WTC11 (cell line): ENCODE measurements around the gene MARS1. TPM values are rescaled to one million over a fixed set of nuclear protein-coding genes. Genes with fewer than 3 reads are reported as not detected.

Source experiments
- ATAC-seq: fragments of 200-7000 bp; cut with Tn5 transposase; 2 replicates; pipeline ENCODE4 v1.10.0; 2021; ENCODE audit warnings: mild to moderate bottlenecking, moderate library complexity
- CTCF ChIA-PET: fragments of 300-600 bp; sonication (Branson Sonifier 250); formaldehyde crosslinking; loops from one replicate; lab custom pipeline; 2021; ENCODE audit warnings: antibody characterized with exemption; lab: Charles Lee
- POLR2A ChIA-PET: fragments of 350-600 bp; sonication (Branson Sonifier 250); formaldehyde crosslinking; loops from one replicate; lab custom pipeline; 2021; ENCODE audit warnings: antibody characterized with exemption; lab: Charles Lee
- DNase-seq: peaks from one replicate; pipeline ENCODE4 v3.0.0; 2021; ENCODE audit warnings: low spot score
- H3K27ac Mint-ChIP-seq: 2 replicates; pipeline ENCODE4 v1.8.0; 2021; ENCODE audit warnings: mixed read lengths
- H3K27me3 Mint-ChIP-seq: 2 replicates; pipeline ENCODE4 v1.8.0; 2021; ENCODE audit warnings: low read depth, mild to moderate bottlenecking, moderate library complexity, mixed read lengths
- H3K36me3 Mint-ChIP-seq: 2 replicates; pipeline ENCODE4 v1.8.0; 2021; ENCODE audit warnings: mixed read lengths
- H3K4me1 Mint-ChIP-seq: 2 replicates; pipeline ENCODE4 v1.8.0; 2022; ENCODE audit warnings: mixed read lengths
- H3K4me3 Mint-ChIP-seq: 2 replicates; pipeline ENCODE4 v1.8.0; 2021; ENCODE audit warnings: mild to moderate bottlenecking, moderate library complexity, mixed read lengths
- H3K9me3 Mint-ChIP-seq: 2 replicates; pipeline ENCODE4 v1.8.0; 2021; ENCODE audit warnings: mixed read lengths
- ESRRA ChIP-seq: sonication (generic); formaldehyde crosslinking; IDR thresholded peaks from 2 replicates; pipeline ENCODE4 v1.8.1; 2022; ENCODE audit warnings: mild to moderate bottlenecking, missing genetic modification reagents, borderline replicate concordance
- FOXP1 ChIP-seq: sonication (generic); formaldehyde crosslinking; IDR thresholded peaks from 2 replicates; pipeline ENCODE4 v1.8.0; 2022; ENCODE audit warnings: missing genetic modification reagents, mild to moderate bottlenecking, moderate library complexity, borderline replicate concordance
- GRHL2 ChIP-seq: fragments of 250-450 bp; sonication (Bioruptor Pico); IDR thresholded peaks from 2 replicates; pipeline ENCODE4 v1.8.0; 2022; ENCODE audit warnings: mild to moderate bottlenecking, moderate library complexity; ENCODE audit not compliant: insufficient replicate concordance, severe bottlenecking
- JAZF1 ChIP-seq: fragments of 250-450 bp; sonication (Bioruptor Pico); IDR thresholded peaks from 2 replicates; pipeline ENCODE4 v1.9.0; 2021; ENCODE audit warnings: moderate library complexity, mild to moderate bottlenecking, inconsistent platforms
- JUN ChIP-seq: sonication (generic); formaldehyde crosslinking; IDR thresholded peaks from 2 replicates; pipeline ENCODE4 v1.8.0; 2023; ENCODE audit warnings: mild to moderate bottlenecking, missing genetic modification reagents
- NR1H2 ChIP-seq: sonication (generic); formaldehyde crosslinking; IDR thresholded peaks from 2 replicates; pipeline ENCODE4 v1.9.0; 2021; ENCODE audit warnings: mild to moderate bottlenecking, moderate library complexity, missing genetic modification reagents
- PRRX2 ChIP-seq: fragments of 250-450 bp; sonication (Bioruptor Pico); IDR thresholded peaks from 2 replicates; pipeline ENCODE4 v1.8.0; 2021; ENCODE audit warnings: mild to moderate bottlenecking
- SOX15 ChIP-seq: fragments of 250-450 bp; sonication (Bioruptor Pico); IDR thresholded peaks from 2 replicates; pipeline ENCODE4 v1.9.0; 2021; ENCODE audit warnings: mild to moderate bottlenecking
- TP53 ChIP-seq: sonication (generic); formaldehyde crosslinking; IDR thresholded peaks from 2 replicates; pipeline ENCODE4 v1.8.1; 2023; ENCODE audit warnings: mild to moderate bottlenecking, missing genetic modification reagents
- ZBTB43 ChIP-seq: sonication (generic); formaldehyde crosslinking; IDR thresholded peaks from 2 replicates; pipeline ENCODE4 v1.8.1; 2023; ENCODE audit warnings: mild to moderate bottlenecking, missing genetic modification reagents
- ZNF138 ChIP-seq: sonication (generic); formaldehyde crosslinking; conservative IDR thresholded peaks from 2 replicates; pipeline ENCODE4 v1.8.1; 2022; ENCODE audit warnings: mild to moderate bottlenecking, moderate library complexity, missing genetic modification reagents
- ZNF263 ChIP-seq: sonication (generic); formaldehyde crosslinking; IDR thresholded peaks from 2 replicates; pipeline ENCODE4 v1.8.1; 2022; ENCODE audit warnings: low read depth, mild to moderate bottlenecking, moderate library complexity, missing genetic modification reagents
- ZNF281 ChIP-seq: sonication (generic); formaldehyde crosslinking; IDR thresholded peaks from 2 replicates; pipeline ENCODE4 v1.8.0; 2023; ENCODE audit warnings: mild to moderate bottlenecking, missing genetic modification reagents
- ZNF317 ChIP-seq: sonication (generic); formaldehyde crosslinking; IDR thresholded peaks from 2 replicates; pipeline ENCODE4 v1.8.1; 2023; ENCODE audit warnings: low read depth, mild to moderate bottlenecking, moderate library complexity, missing genetic modification reagents, borderline replicate concordance
- ZNF416 ChIP-seq: fragments of 250-450 bp; sonication (Bioruptor Pico); IDR thresholded peaks from 2 replicates; pipeline ENCODE4 v1.9.0; 2021; ENCODE audit warnings: mild to moderate bottlenecking, inconsistent platforms
- ZNF423 ChIP-seq: fragments of 250-450 bp; sonication (Bioruptor Pico); IDR thresholded peaks from 2 replicates; pipeline ENCODE4 v2.1.2; 2022; ENCODE audit warnings: mild to moderate bottlenecking, moderate library complexity
- ZNF532 ChIP-seq: fragments of 250-450 bp; sonication (Bioruptor Pico); IDR thresholded peaks from 2 replicates; pipeline ENCODE4 v1.9.0; 2021; ENCODE audit warnings: mild to moderate bottlenecking, borderline replicate concordance
- total RNA-seq: library from RNA; stranded (reverse); gene quantifications from 3 replicates; pipeline ENCODE4 v1.2.3, GENCODE V29; 2021
- TF ChIP-seq, protein P1 (sequence below): fragments of 250-450 bp; sonication (Bioruptor Pico); conservative IDR thresholded peaks from 2 replicates; pipeline ENCODE4 v1.9.0; 2021; ENCODE audit warnings: mild to moderate bottlenecking
- TF ChIP-seq, protein P2 (sequence below): sonication (generic); formaldehyde crosslinking; IDR thresholded peaks from 2 replicates; pipeline ENCODE4 v1.8.0; 2023; ENCODE audit warnings: missing genetic modification reagents

Gene MARS1
- total RNA-seq, 1 experiment from 2014 or later: 367 TPM

GRCh38 chr12:57514720-57515407 is 27.0 kb downstream of the MARS1 start:
- ATAC-seq (no peak), DNase-seq (no peak)
- Mint-ChIP-seq H3K4me1 (peaks cover 14% of the 10 kb centered on the region), H3K27ac (no peak overlapping the region), H3K4me3 (no peak overlapping the region), H3K27me3 (no peaks in the 10 kb centered on the region), H3K9me3 (no peaks in the 10 kb centered on the region), H3K36me3 (peaks cover 78% of the 10 kb centered on the region)
- POLR2A ChIA-PET: interaction anchor here (0.6 to 1.2 kb wide), 3 partner anchors 9 to 56 kb away, joined by 3 read pairs; partner anchors contain the start of gene GLI1
- CTCF ChIA-PET: interaction anchor here (1.1 kb wide), 1 partner anchor 68 kb away, joined by 4 read pairs; no protein-coding TSS in a partner anchor
- TF ChIP-seq, protein P1, sequence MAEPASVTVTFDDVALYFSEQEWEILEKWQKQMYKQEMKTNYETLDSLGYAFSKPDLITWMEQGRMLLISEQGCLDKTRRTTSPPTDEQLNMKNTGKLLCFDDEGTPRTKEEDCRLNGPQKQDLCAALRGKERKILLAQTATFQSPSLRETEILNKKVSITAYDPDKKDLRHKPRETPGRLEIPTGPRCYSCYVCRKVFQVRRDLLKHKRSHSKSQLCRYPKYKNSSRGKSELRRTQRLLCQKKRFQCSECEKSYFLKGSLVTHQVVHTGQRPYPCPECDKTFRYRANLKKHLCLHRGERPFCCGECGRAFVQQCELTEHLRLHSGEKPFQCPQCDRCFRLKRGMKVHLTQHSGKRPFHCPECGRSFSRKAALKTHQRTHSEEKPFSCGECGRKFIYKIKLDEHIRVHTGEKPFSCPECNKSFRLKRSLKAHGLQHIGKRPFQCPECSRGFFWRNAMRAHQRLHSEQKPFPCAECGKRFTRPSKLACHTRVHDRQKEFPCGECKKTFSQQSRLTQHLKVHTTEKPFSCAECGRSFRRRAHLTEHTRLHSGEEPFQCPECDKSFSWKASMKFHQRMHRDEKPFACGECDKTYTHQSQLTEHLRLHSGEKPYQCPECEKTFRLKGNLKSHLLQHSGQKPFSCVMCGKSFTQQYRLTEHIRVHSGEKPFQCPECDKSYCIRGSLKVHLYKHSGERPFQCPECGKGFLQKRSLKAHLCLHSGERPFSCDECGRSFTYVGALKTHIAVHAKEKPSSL (CRISPR knock-in tag): no peak
- no peak for TF ChIP-seq ZNF263 (CRISPR knock-in tag)
- no peak for TF ChIP-seq ZBTB43 (CRISPR knock-in tag)
- TF ChIP-seq ZNF416: no peak
- no peak for TF ChIP-seq ZNF423
- no peak for TF ChIP-seq ESRRA (CRISPR knock-in tag)
- TF ChIP-seq, protein P2, sequence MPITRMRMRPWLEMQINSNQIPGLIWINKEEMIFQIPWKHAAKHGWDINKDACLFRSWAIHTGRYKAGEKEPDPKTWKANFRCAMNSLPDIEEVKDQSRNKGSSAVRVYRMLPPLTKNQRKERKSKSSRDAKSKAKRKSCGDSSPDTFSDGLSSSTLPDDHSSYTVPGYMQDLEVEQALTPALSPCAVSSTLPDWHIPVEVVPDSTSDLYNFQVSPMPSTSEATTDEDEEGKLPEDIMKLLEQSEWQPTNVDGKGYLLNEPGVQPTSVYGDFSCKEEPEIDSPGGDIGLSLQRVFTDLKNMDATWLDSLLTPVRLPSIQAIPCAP (CRISPR knock-in tag): no peak
- TF ChIP-seq PRRX2 (CRISPR knock-in tag): no peak
- TF ChIP-seq ZNF317 (CRISPR knock-in tag): no peak
- TF ChIP-seq ZNF138 (CRISPR knock-in tag): no peak
- TF ChIP-seq SOX15 (CRISPR knock-in tag): no peak
- TF ChIP-seq ZNF532 (CRISPR knock-in tag): no peak
- no peak for TF ChIP-seq GRHL2 (CRISPR knock-in tag)
- no peak for TF ChIP-seq JAZF1 (CRISPR knock-in tag)

GRCh38 chr12:57515408-57515933 is 27.6 kb downstream of the MARS1 start:
- H3K27ac Mint-ChIP-seq: no peak overlapping the region
- ChIA-PET POLR2A (interaction anchor here (0.5 to 1.2 kb wide), 3 partner anchors 10 to 57 kb away, joined by 3 to 4 read pairs (median 3); partner anchors contain the start of gene GLI1), CTCF (interaction anchor here (1.1 kb wide), 1 partner anchor 68 kb away, joined by 4 read pairs; no protein-coding TSS in a partner anchor)
- no peak for TF ChIP-seq NR1H2
- TF ChIP-seq TP53 (CRISPR knock-in tag): no peak
- TF ChIP-seq JUN (CRISPR knock-in tag): no peak
- TF ChIP-seq FOXP1 (CRISPR knock-in tag): no peak
- no peak for TF ChIP-seq ZNF281 (CRISPR knock-in tag)
- H3K4me3 Mint-ChIP-seq: no peak overlapping the region
- H3K4me1 Mint-ChIP-seq: peaks cover 14% of the 10 kb centered on the region
- no peak for DNase-seq
- no peak for ATAC-seq
- H3K27me3 Mint-ChIP-seq: no peaks in the 10 kb centered on the region
- no peaks in the 10 kb centered on the region for H3K9me3 Mint-ChIP-seq
- peaks cover 76% of the 10 kb centered on the region for H3K36me3 Mint-ChIP-seq
